ENCODE data around the gene TAF4.
"Not testable (repeated sequence)": the region's sequence is repeated elsewhere in the genome, so short reads cannot be mapped to it uniquely, and the experiment has no call there.

The TAF4 gene

GRCh38 chr20:61951695-61952533 is 113.8 kb downstream of the TAF4 start:
- no peak overlapping the region for H3K27ac Mint-ChIP-seq

GRCh38 chr20:61950641-61951071 is 115.0 kb downstream of the TAF4 start:
- no peaks in the 10 kb centered on the region for H3K4me1 Mint-ChIP-seq (ENCODE audit: low read depth)
- H3K36me3 Mint-ChIP-seq (ENCODE audit: low read depth): no peaks in the 10 kb centered on the region
- H3K4me3 Mint-ChIP-seq: no peak overlapping the region
- H3K9me3 Mint-ChIP-seq: no peaks in the 10 kb centered on the region
- peaks cover 5% of the 10 kb centered on the region for H3K27me3 Mint-ChIP-seq (ENCODE audit: low read depth)
- no peak overlapping the region for H3K27ac Mint-ChIP-seq

More at GRCh38 chr20:61951695-61952533, 113.8 kb downstream of the TAF4 start:
- H3K4me1 Mint-ChIP-seq (ENCODE audit: low read depth): no peaks in the 10 kb centered on the region
- peaks cover 5% of the 10 kb centered on the region for H3K27me3 Mint-ChIP-seq (ENCODE audit: low read depth)
- H3K36me3 Mint-ChIP-seq (ENCODE audit: low read depth): no peaks in the 10 kb centered on the region
- H3K4me3 Mint-ChIP-seq: no peak overlapping the region
- H3K9me3 Mint-ChIP-seq: no peaks in the 10 kb centered on the region

GRCh38 chr20:61949714-61950640 is 115.7 kb downstream of the TAF4 start:
- no peaks in the 10 kb centered on the region for H3K9me3 Mint-ChIP-seq
- peaks cover 5% of the 10 kb centered on the region for H3K27me3 Mint-ChIP-seq (ENCODE audit: low read depth)
- no peaks in the 10 kb centered on the region for H3K4me1 Mint-ChIP-seq (ENCODE audit: low read depth)
- no peak overlapping the region for H3K4me3 Mint-ChIP-seq
- no peak overlapping the region for H3K27ac Mint-ChIP-seq
- H3K36me3 Mint-ChIP-seq (ENCODE audit: low read depth): no peaks in the 10 kb centered on the region

- Mint-ChIP-seq H3K36me3 (ENCODE audit: low read depth) (no peaks in the 10 kb centered on the region), H3K9me3 (no peaks in the 10 kb centered on the region), H3K4me3 (no peak overlapping the region), H3K27ac (no peak overlapping the region), H3K4me1 (ENCODE audit: low read depth) (no peaks in the 10 kb centered on the region), H3K27me3 (ENCODE audit: low read depth) (peaks cover under 1% of the 10 kb centered on the region)
Measured at GRCh38 chr20:61949363-61949713, 116.3 kb downstream of the TAF4 start.

- H3K9me3 Mint-ChIP-seq: no peaks in the 10 kb centered on the region
- H3K4me1 Mint-ChIP-seq (ENCODE audit: low read depth): no peaks in the 10 kb centered on the region
- no peak overlapping the region for H3K27ac Mint-ChIP-seq
- H3K27me3 Mint-ChIP-seq (ENCODE audit: low read depth): no peaks in the 10 kb centered on the region
- H3K4me3 Mint-ChIP-seq: no peak overlapping the region
- H3K36me3 Mint-ChIP-seq (ENCODE audit: low read depth): no peaks in the 10 kb centered on the region
Measured at GRCh38 chr20:61948586-61949362, 116.9 kb downstream of the TAF4 start.

- H3K4me3 Mint-ChIP-seq; H3K27ac Mint-ChIP-seq; H3K36me3 Mint-ChIP-seq (ENCODE audit: low read depth): not testable (repeated sequence)
Measured at GRCh38 chr20:61948056-61948455, 117.6 kb downstream of the TAF4 start.

GRCh38 chr20:61945495-61945894 is 120.2 kb downstream of the TAF4 start:
- not testable (repeated sequence) for H3K36me3 Mint-ChIP-seq (ENCODE audit: low read depth); H3K9me3 Mint-ChIP-seq; H3K27me3 Mint-ChIP-seq (ENCODE audit: low read depth); H3K4me3 Mint-ChIP-seq; H3K4me1 Mint-ChIP-seq (ENCODE audit: low read depth); H3K27ac Mint-ChIP-seq

More at GRCh38 chr20:61948056-61948455, 117.6 kb downstream of the TAF4 start:
- not testable (repeated sequence) for H3K4me1 Mint-ChIP-seq (ENCODE audit: low read depth); H3K27me3 Mint-ChIP-seq (ENCODE audit: low read depth); H3K9me3 Mint-ChIP-seq

- not testable (repeated sequence) for H3K36me3 Mint-ChIP-seq (ENCODE audit: low read depth); H3K27ac Mint-ChIP-seq; H3K4me1 Mint-ChIP-seq (ENCODE audit: low read depth); H3K9me3 Mint-ChIP-seq; H3K27me3 Mint-ChIP-seq (ENCODE audit: low read depth); H3K4me3 Mint-ChIP-seq
Measured at GRCh38 chr20:61944967-61945366, 120.7 kb downstream of the TAF4 start.

GRCh38 chr20:61942526-61942925 is 123.2 kb downstream of the TAF4 start:
- no peaks in the 10 kb centered on the region for H3K36me3 Mint-ChIP-seq (ENCODE audit: low read depth)
- H3K4me3 Mint-ChIP-seq: no peak overlapping the region
- no peaks in the 10 kb centered on the region for H3K4me1 Mint-ChIP-seq (ENCODE audit: low read depth)
- H3K27ac Mint-ChIP-seq: no peak overlapping the region
- H3K9me3 Mint-ChIP-seq: no peaks in the 10 kb centered on the region
- no peaks in the 10 kb centered on the region for H3K27me3 Mint-ChIP-seq (ENCODE audit: low read depth)

GRCh38 chr20:61941721-61942405 is 123.8 kb downstream of the TAF4 start:
- Mint-ChIP-seq H3K4me1 (ENCODE audit: low read depth) (no peaks in the 10 kb centered on the region), H3K36me3 (ENCODE audit: low read depth) (no peaks in the 10 kb centered on the region), H3K27me3 (ENCODE audit: low read depth) (no peaks in the 10 kb centered on the region)

GRCh38 chr20:61940976-61941720 is 124.5 kb downstream of the TAF4 start:
- Mint-ChIP-seq H3K4me3 (no peak overlapping the region), H3K27ac (no peak overlapping the region), H3K4me1 (ENCODE audit: low read depth) (no peaks in the 10 kb centered on the region), H3K27me3 (ENCODE audit: low read depth) (no peaks in the 10 kb centered on the region), H3K9me3 (no peaks in the 10 kb centered on the region), H3K36me3 (ENCODE audit: low read depth) (no peaks in the 10 kb centered on the region)

More at GRCh38 chr20:61941721-61942405, 123.8 kb downstream of the TAF4 start:
- Mint-ChIP-seq H3K4me3 (no peak overlapping the region), H3K27ac (no peak overlapping the region), H3K9me3 (no peaks in the 10 kb centered on the region)

GRCh38 chr20:61940491-61940890 is 125.2 kb downstream of the TAF4 start:
- Mint-ChIP-seq H3K27ac (no peak overlapping the region), H3K4me3 (no peak overlapping the region), H3K36me3 (ENCODE audit: low read depth) (no peaks in the 10 kb centered on the region), H3K27me3 (ENCODE audit: low read depth) (no peaks in the 10 kb centered on the region), H3K9me3 (no peaks in the 10 kb centered on the region), H3K4me1 (ENCODE audit: low read depth) (no peaks in the 10 kb centered on the region)

- H3K27ac Mint-ChIP-seq: no peak overlapping the region
- H3K4me1 Mint-ChIP-seq (ENCODE audit: low read depth): no peaks in the 10 kb centered on the region
- H3K27me3 Mint-ChIP-seq (ENCODE audit: low read depth): no peaks in the 10 kb centered on the region
- no peak overlapping the region for H3K4me3 Mint-ChIP-seq
- H3K36me3 Mint-ChIP-seq (ENCODE audit: low read depth): no peaks in the 10 kb centered on the region
- no peaks in the 10 kb centered on the region for H3K9me3 Mint-ChIP-seq
Measured at GRCh38 chr20:61939691-61940360, 125.9 kb downstream of the TAF4 start.
